SK-N-SH treated with all-trans-retinoic acid at 6 μM for 48 hours (cell line): Measurements from ENCODE around the gene TIMM10B.

ENCODE experiments used
- ATAC-seq: fragments of 200-7000 bp; cut with Tn5 transposase; 3 replicates; pipeline ENCODE4 v1.9.1; 2020; ENCODE audit warnings: mild to moderate bottlenecking, moderate library complexity
- ARNTL ChIP-seq: fragments of 450-650 bp; formaldehyde crosslinking; IDR thresholded peaks from 2 replicates; pipeline ENCODE4 v1.5.0; 2020; ENCODE audit warnings: low read depth, mild to moderate bottlenecking, moderate library complexity, borderline replicate concordance
- BACH2 ChIP-seq: fragments of 250-450 bp; sonication (Bioruptor Pico); IDR thresholded peaks from 2 replicates; pipeline ENCODE4 v1.9.0; 2021; ENCODE audit warnings: mild to moderate bottlenecking, borderline replicate concordance
- CSDC2 ChIP-seq: fragments of 250-450 bp; sonication (Bioruptor Pico); IDR thresholded peaks from 2 replicates; pipeline ENCODE4 v1.5.0; 2020; ENCODE audit warnings: mild to moderate bottlenecking, moderate library complexity
- ESRRG ChIP-seq: fragments of 250-450 bp; sonication (Bioruptor Pico); IDR thresholded peaks from 2 replicates; pipeline ENCODE4 v1.6.1; 2021; ENCODE audit warnings: mild to moderate bottlenecking
- GLIS3 ChIP-seq: fragments of 250-450 bp; sonication (Bioruptor Pico); IDR thresholded peaks from 2 replicates; pipeline ENCODE4 v1.5.0; 2020; ENCODE audit warnings: mild to moderate bottlenecking, moderate library complexity
- ISL1 ChIP-seq: fragments of 250-450 bp; sonication (Bioruptor Pico); IDR thresholded peaks from 2 replicates; pipeline ENCODE4 v2.1.2; 2022; ENCODE audit warnings: mild to moderate bottlenecking, moderate library complexity
- OSR1 ChIP-seq: fragments of 250-450 bp; sonication (Bioruptor Pico); IDR thresholded peaks from 2 replicates; pipeline ENCODE4 v1.8.0; 2022; ENCODE audit warnings: moderate library complexity, mild to moderate bottlenecking, inconsistent platforms
- PPARA ChIP-seq: fragments of 250-450 bp; sonication (Bioruptor Pico); IDR thresholded peaks from 2 replicates; pipeline ENCODE4 v1.5.0; 2020; ENCODE audit warnings: mild to moderate bottlenecking, borderline replicate concordance
- SNAI2 ChIP-seq: fragments of 250-450 bp; sonication (Bioruptor Pico); IDR thresholded peaks from 2 replicates; pipeline ENCODE4 v1.5.0; 2020; ENCODE audit warnings: mild to moderate bottlenecking, moderate library complexity
- TCF4 ChIP-seq: fragments of 250-450 bp; sonication (Bioruptor Pico); IDR thresholded peaks from 2 replicates; pipeline ENCODE4 v1.8.0; 2021; ENCODE audit warnings: mild to moderate bottlenecking, moderate library complexity, borderline replicate concordance
- TOX ChIP-seq: fragments of 250-450 bp; sonication (Bioruptor Pico); IDR thresholded peaks from 2 replicates; pipeline ENCODE4 v1.8.0; 2021; ENCODE audit warnings: mild to moderate bottlenecking, moderate library complexity, borderline replicate concordance
- ZFP3 ChIP-seq: fragments of 250-450 bp; sonication (Bioruptor Pico); IDR thresholded peaks from 2 replicates; pipeline ENCODE4 v1.5.0; 2020; ENCODE audit warnings: mild to moderate bottlenecking, moderate library complexity
- ZFP30 ChIP-seq: fragments of 450-650 bp; formaldehyde crosslinking; IDR thresholded peaks from 2 replicates; pipeline ENCODE4 v1.5.0; 2022; ENCODE audit warnings: mild to moderate bottlenecking, moderate library complexity
- ZNF565 ChIP-seq: fragments of 450-650 bp; formaldehyde crosslinking; conservative IDR thresholded peaks from 2 replicates; pipeline ENCODE4 v1.5.0; 2020; ENCODE audit warnings: low read depth, mild to moderate bottlenecking, moderate library complexity
- ZNF70 ChIP-seq: fragments of 450-650 bp; formaldehyde crosslinking; IDR thresholded peaks from 2 replicates; pipeline ENCODE4 v1.5.0; 2020; ENCODE audit warnings: mild to moderate bottlenecking, moderate library complexity
- ZNF8 ChIP-seq: fragments of 450-650 bp; formaldehyde crosslinking; IDR thresholded peaks from 2 replicates; pipeline ENCODE4 v1.5.0; 2020; ENCODE audit warnings: mild to moderate bottlenecking, moderate library complexity
- TF ChIP-seq, protein P1 (sequence below): fragments of 250-450 bp; sonication (Bioruptor Pico); IDR thresholded peaks from 2 replicates; pipeline ENCODE4 v1.5.0; 2020; ENCODE audit warnings: mild to moderate bottlenecking, moderate library complexity
- TF ChIP-seq, protein P2 (sequence below): fragments of 250-450 bp; sonication (Bioruptor Pico); IDR thresholded peaks from 2 replicates; pipeline ENCODE4 v1.5.1; 2021; ENCODE audit warnings: mild to moderate bottlenecking, moderate library complexity
- TF ChIP-seq, protein P3 (sequence below): fragments of 250-450 bp; sonication (Bioruptor Pico); IDR thresholded peaks from 2 replicates; pipeline ENCODE4 v1.8.0; 2021; ENCODE audit warnings: low read depth, mild to moderate bottlenecking, moderate library complexity, borderline replicate concordance
- TF ChIP-seq, protein P4 (sequence below): fragments of 250-450 bp; sonication (Bioruptor Pico); IDR thresholded peaks from 2 replicates; pipeline ENCODE4 v1.8.0; 2020; ENCODE audit warnings: mild to moderate bottlenecking, moderate library complexity, borderline replicate concordance
- TF ChIP-seq, protein P5 (sequence below): fragments of 250-450 bp; sonication (Bioruptor Pico); IDR thresholded peaks from 2 replicates; pipeline ENCODE4 v1.5.1; 2020; ENCODE audit warnings: low read depth, mild to moderate bottlenecking, moderate library complexity

The TIMM10B gene

DNA sequence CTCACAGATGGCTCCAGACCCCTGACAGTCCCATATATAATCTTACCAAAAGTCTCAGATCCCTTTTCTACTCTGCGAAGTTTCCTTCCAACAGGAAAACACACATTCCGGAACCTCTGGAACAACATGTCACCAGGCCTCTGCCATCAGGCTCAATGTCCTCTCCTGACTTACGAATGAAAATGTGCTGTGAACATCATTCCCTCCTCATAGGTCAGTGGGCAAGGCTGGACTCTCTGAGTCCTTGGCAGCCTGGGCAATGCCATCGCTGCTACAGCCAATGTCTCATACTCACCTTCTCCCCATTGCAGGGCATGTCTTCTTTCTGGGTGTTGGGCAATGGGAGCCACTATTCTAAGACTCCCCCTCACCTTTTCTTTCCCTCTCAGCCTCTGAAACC, 38.9 kb upstream of the TIMM10B start:
- TF ChIP-seq ZNF8 (CRISPR knock-in tag): no peak
- no peak for TF ChIP-seq TOX (CRISPR knock-in tag)
- TF ChIP-seq, protein P1, sequence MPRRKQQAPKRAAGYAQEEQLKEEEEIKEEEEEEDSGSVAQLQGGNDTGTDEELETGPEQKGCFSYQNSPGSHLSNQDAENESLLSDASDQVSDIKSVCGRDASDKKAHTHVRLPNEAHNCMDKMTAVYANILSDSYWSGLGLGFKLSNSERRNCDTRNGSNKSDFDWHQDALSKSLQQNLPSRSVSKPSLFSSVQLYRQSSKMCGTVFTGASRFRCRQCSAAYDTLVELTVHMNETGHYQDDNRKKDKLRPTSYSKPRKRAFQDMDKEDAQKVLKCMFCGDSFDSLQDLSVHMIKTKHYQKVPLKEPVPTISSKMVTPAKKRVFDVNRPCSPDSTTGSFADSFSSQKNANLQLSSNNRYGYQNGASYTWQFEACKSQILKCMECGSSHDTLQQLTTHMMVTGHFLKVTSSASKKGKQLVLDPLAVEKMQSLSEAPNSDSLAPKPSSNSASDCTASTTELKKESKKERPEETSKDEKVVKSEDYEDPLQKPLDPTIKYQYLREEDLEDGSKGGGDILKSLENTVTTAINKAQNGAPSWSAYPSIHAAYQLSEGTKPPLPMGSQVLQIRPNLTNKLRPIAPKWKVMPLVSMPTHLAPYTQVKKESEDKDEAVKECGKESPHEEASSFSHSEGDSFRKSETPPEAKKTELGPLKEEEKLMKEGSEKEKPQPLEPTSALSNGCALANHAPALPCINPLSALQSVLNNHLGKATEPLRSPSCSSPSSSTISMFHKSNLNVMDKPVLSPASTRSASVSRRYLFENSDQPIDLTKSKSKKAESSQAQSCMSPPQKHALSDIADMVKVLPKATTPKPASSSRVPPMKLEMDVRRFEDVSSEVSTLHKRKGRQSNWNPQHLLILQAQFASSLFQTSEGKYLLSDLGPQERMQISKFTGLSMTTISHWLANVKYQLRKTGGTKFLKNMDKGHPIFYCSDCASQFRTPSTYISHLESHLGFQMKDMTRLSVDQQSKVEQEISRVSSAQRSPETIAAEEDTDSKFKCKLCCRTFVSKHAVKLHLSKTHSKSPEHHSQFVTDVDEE (CRISPR knock-in tag): no peak
- TF ChIP-seq TCF4 (CRISPR knock-in tag): no peak
- no peak for TF ChIP-seq ZFP3
- no peak for TF ChIP-seq CSDC2 (CRISPR knock-in tag)
- TF ChIP-seq ISL1 (CRISPR knock-in tag): no peak
- TF ChIP-seq, protein P2, sequence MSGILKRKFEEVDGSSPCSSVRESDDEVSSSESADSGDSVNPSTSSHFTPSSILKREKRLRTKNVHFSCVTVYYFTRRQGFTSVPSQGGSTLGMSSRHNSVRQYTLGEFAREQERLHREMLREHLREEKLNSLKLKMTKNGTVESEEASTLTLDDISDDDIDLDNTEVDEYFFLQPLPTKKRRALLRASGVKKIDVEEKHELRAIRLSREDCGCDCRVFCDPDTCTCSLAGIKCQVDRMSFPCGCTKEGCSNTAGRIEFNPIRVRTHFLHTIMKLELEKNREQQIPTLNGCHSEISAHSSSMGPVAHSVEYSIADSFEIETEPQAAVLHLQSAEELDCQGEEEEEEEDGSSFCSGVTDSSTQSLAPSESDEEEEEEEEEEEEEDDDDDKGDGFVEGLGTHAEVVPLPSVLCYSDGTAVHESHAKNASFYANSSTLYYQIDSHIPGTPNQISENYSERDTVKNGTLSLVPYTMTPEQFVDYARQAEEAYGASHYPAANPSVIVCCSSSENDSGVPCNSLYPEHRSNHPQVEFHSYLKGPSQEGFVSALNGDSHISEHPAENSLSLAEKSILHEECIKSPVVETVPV (CRISPR knock-in tag): no peak
- TF ChIP-seq, protein P3, sequence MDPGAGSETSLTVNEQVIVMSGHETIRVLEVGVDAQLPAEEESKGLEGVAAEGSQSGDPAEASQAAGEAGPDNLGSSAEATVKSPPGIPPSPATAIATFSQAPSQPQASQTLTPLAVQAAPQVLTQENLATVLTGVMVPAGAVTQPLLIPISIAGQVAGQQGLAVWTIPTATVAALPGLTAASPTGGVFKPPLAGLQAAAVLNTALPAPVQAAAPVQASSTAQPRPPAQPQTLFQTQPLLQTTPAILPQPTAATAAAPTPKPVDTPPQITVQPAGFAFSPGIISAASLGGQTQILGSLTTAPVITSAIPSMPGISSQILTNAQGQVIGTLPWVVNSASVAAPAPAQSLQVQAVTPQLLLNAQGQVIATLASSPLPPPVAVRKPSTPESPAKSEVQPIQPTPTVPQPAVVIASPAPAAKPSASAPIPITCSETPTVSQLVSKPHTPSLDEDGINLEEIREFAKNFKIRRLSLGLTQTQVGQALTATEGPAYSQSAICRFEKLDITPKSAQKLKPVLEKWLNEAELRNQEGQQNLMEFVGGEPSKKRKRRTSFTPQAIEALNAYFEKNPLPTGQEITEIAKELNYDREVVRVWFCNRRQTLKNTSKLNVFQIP (CRISPR knock-in tag): no peak
- TF ChIP-seq, protein P4, sequence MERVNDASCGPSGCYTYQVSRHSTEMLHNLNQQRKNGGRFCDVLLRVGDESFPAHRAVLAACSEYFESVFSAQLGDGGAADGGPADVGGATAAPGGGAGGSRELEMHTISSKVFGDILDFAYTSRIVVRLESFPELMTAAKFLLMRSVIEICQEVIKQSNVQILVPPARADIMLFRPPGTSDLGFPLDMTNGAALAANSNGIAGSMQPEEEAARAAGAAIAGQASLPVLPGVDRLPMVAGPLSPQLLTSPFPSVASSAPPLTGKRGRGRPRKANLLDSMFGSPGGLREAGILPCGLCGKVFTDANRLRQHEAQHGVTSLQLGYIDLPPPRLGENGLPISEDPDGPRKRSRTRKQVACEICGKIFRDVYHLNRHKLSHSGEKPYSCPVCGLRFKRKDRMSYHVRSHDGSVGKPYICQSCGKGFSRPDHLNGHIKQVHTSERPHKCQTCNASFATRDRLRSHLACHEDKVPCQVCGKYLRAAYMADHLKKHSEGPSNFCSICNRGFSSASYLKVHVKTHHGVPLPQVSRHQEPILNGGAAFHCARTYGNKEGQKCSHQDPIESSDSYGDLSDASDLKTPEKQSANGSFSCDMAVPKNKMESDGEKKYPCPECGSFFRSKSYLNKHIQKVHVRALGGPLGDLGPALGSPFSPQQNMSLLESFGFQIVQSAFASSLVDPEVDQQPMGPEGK (CRISPR knock-in tag): no peak
- no peak for TF ChIP-seq BACH2
- TF ChIP-seq OSR1 (CRISPR knock-in tag): no peak
- no peak for ATAC-seq

DNA sequence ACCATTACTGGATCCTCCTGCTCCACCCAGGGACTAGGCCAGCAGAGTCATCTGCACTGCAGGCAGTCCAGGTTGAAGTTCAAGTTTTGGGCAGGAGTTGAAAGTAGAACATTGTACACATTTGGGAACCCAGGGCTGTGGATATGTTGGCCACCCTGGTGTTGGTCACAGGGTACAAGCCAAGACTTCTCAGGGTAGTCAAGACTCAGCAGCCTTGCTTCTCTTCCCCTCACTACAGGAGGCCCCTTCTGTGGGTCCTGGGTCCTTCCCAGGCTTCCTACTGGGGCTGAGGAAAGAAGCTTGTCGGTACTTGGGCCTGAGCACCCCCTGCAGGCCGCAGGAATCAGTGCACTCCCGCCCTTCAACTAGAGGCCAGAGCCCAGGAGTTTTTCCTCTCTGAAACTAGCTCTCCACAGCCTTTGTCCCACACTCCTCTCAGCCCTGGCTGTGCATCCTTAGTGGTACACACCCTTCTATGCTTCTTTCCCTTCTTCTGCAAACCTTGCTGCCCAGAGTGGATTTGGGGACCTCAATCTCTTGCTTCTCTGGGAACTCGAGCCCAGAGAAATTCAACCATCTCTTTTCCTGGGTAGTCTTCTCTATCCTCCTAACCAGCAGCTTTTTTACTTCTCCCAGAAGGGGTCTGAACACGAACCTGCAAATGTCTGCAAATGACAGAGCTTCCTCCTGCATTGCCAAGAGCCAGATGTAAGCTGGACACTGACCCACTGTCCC, 37.9 kb upstream of the TIMM10B start:
- ATAC-seq: peak; percentile 90
- TF ChIP-seq GLIS3 (CRISPR knock-in tag) (no peak), OSR1 (CRISPR knock-in tag) (no peak), ZNF565 (CRISPR knock-in tag) (no peak), ESRRG (CRISPR knock-in tag) (no peak), ARNTL (CRISPR knock-in tag) (no peak), PPARA (CRISPR knock-in tag) (no peak), ZNF70 (no peak), CSDC2 (CRISPR knock-in tag) (no peak), ZFP30 (no peak), ZNF8 (CRISPR knock-in tag) (no peak), SNAI2 (CRISPR knock-in tag) (no peak), TOX (CRISPR knock-in tag) (no peak)
- TF ChIP-seq, protein P2 (CRISPR knock-in tag): no peak
- TF ChIP-seq, protein P1 (CRISPR knock-in tag): no peak
- TF ChIP-seq, protein P5, sequence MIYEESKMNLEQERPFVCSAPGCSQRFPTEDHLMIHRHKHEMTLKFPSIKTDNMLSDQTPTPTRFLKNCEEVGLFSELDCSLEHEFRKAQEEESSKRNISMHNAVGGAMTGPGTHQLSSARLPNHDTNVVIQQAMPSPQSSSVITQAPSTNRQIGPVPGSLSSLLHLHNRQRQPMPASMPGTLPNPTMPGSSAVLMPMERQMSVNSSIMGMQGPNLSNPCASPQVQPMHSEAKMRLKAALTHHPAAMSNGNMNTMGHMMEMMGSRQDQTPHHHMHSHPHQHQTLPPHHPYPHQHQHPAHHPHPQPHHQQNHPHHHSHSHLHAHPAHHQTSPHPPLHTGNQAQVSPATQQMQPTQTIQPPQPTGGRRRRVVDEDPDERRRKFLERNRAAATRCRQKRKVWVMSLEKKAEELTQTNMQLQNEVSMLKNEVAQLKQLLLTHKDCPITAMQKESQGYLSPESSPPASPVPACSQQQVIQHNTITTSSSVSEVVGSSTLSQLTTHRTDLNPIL (CRISPR knock-in tag): no peak
- TF ChIP-seq, protein P4 (CRISPR knock-in tag): no peak
